HL-60 (cell line): ENCODE measurements around the gene AEN.

Experiments
- DNase-seq, 2 experiments: peaks; one replicate each; pipeline ENCODE4 v3.0.0-alpha.2; 2010 to 2020; ENCODE audit warnings: low read depth in 1 of 2, low spot score in 1 of 2
- H3K27ac ChIP-seq: fragments of 250-450 bp; sonication (Bioruptor Pico); replicated peaks from 2 replicates; pipeline ENCODE4 v1.5.1; 2020; ENCODE audit warnings: mild to moderate bottlenecking, moderate library complexity
- H3K27me3 ChIP-seq: fragments of 250-450 bp; sonication (Bioruptor Pico); 2 replicates; pipeline ENCODE4 v1.5.1; 2021; ENCODE audit warnings: mild to moderate bottlenecking, moderate library complexity; ENCODE audit not compliant: insufficient read depth, poor library complexity, severe bottlenecking
- H3K4me3 ChIP-seq: replicated peaks from 2 replicates; pipeline ENCODE4 v1.5.1; 2011; ENCODE audit warnings: mild to moderate bottlenecking, control low read depth, low read length; ENCODE audit not compliant: insufficient read depth
- CTCF ChIP-seq: IDR thresholded peaks from one replicate; pipeline ENCODE4 v1.5.1; 2011; ENCODE audit warnings: low read length, control low read depth, inconsistent platforms; ENCODE audit not compliant: insufficient read depth
- GABPA ChIP-seq: IDR thresholded peaks from 2 replicates; pipeline ENCODE4 v1.6.1; 2012; ENCODE audit warnings: low read depth
- POLR2AphosphoS5 ChIP-seq: IDR thresholded peaks from 2 replicates; pipeline ENCODE4 v1.6.1; 2012; ENCODE audit warnings: low read depth
- REST ChIP-seq: IDR thresholded peaks from 2 replicates; pipeline ENCODE4 v1.6.1; 2012; ENCODE audit warnings: low read depth; ENCODE audit not compliant: insufficient replicate concordance
- SPI1 ChIP-seq: IDR thresholded peaks from 2 replicates; pipeline ENCODE4 v1.6.1; 2012; ENCODE audit warnings: low read depth, mild to moderate bottlenecking, borderline replicate concordance

The AEN gene

GRCh38 chr15:88603885-88604284 lies 17.3 kb upstream of the AEN start:
- no peak for DNase-seq
- Histone ChIP-seq H3K27me3 (peaks cover 42% of the 10 kb centered on the region), H3K27ac (no peak overlapping the region), H3K4me3 (no peak overlapping the region)
- TF ChIP-seq POLR2AphosphoS5 (no peak), CTCF (no peak), REST (no peak), GABPA (no peak), SPI1 (no peak)

GRCh38 chr15:88604381-88605188 lies 16.6 kb upstream of the AEN start:
- Histone ChIP-seq H3K27me3 (peaks cover 44% of the 10 kb centered on the region), H3K27ac (no peak overlapping the region), H3K4me3 (no peak overlapping the region)
- DNase-seq, result no peak
- TF ChIP-seq POLR2AphosphoS5, result no peak

GRCh38 chr15:88605189-88606069 lies 15.7 kb upstream of the AEN start:
- peaks cover 44% of the 10 kb centered on the region for H3K27me3 ChIP-seq

More at GRCh38 chr15:88605189-88606069, 15.7 kb upstream of the AEN start:
- no peak overlapping the region for H3K27ac ChIP-seq
- TF ChIP-seq SPI1 (no peak), GABPA (no peak), REST (peak; percentile 96), CTCF (no peak), POLR2AphosphoS5 (no peak)
- no peak for DNase-seq
- H3K4me3 ChIP-seq, result no peak overlapping the region
